ENCODE results near the gene GRIK4.

Gene GRIK4

DNA sequence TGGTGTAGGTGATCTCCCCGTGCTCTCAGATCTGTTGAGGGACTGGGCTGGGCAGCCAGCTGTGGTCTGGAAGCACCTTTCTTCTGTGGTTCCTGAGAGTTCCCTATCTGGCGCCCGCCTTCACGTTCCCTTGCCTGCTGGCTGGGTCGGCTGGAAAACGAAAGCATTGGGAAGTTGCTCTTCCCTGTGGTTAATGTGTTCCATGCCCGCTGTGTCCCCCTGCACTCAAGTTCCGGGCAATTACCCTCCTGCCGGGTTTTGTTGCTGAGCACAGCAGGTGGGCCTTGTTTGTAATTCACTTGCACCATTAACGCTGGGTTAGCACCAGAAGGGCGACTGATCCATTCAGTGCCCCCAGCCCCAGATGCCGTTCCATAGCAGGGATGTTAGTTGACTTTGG, 134.1 kb downstream of the GRIK4 start:
- no peak for FAIRE-seq

DNA sequence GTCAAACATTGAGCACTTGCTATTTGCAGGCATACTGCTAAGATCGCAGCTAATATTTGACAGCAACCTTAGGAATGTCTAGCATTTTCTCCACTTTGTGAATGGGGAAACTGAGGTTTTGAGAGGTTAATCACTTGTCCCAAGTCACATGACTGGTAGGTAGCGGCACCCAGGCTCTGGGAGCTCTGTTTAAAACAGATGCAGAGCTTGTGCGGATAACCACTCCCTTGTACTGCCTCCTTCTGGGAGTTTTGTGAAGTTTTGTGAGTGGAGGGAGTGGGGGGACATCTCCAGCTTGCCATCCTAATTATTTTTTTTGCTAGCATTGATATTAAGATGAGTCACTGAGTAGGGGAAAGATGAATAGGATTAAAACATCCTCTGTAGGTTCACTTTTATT, 134.7 kb downstream of the GRIK4 start:
- FAIRE-seq, result no peak

DNA sequence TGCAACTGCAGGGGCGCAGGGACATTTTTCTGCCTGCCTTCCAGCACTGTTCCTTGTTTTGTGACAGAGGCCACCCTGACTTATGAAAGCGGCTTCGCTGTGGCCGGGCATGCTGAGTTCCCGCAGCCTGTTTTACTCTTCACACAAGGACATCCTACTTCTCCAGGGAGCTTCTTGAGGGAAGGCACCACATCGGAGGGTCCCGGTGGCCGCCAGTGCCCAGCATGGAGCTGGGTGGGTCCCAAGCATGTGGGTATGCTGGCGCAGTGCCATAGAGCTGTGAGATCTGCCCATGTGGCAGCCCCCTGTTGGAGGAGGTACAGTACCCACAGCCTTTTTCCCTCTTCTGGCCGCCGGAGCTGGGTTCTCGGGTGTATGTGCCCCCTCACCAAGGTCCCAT, 136.1 kb downstream of the GRIK4 start:
- FAIRE-seq, result no peak

DNA sequence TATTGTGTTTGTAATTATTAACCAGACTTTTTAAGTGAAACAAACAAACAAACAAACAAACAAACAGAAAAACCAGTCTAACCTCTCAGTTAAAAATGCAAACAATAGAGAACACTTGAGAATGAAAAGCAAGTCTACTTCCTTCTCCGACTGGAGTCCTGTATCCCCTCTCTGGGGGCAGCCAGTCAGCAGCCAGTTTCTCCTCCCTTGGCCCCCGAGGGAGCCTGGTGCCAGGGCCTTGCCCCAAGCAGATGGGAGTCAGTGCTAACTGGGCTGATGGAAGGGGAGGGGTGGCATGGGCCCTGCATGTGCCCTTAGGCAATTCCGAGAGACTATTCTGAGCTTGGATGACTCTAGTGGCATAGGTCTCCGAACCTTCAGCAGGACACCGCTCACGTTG, 137.2 kb downstream of the GRIK4 start:
- FAIRE-seq, result no peak

DNA sequence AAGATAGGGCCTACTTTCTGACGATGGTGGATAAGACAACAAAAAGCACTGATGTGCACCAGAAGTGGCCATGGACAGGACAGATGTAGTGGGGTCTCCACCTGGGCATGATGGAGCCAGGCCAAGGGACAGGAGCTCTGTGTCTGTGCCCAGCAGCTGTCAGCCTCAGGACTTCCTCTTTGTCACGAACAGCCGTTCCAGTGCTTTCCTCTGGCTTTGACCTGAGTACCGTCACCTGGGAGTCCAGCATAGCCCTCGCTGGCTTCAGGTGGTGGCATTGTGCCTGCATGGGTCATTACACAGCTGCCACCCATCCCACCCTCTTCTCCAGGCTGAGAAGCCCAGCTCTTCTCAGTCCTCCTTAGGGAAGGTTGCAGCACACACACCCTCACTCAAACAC, 137.8 kb downstream of the GRIK4 start:
- FAIRE-seq, result no peak

DNA sequence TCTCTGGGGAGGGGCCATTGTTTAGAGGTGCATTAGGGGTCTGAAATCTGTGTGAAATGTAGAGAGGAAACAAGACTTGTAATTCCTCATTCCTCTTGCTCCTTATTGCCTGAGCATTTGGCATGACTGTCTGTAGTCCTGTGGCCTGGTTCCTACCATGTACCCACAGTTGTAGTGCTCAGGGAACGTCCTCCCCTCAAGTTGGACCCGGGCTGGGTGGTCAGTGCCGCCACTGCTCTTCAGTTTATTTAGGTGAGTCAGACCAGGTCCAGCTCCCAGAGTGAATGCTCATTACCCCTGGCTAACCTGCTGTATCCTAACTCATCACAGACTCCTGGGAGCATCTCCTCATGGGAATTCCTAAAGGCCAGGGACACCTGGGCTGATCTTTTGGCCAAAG, 139.8 kb downstream of the GRIK4 start:
- FAIRE-seq, result no peak

DNA sequence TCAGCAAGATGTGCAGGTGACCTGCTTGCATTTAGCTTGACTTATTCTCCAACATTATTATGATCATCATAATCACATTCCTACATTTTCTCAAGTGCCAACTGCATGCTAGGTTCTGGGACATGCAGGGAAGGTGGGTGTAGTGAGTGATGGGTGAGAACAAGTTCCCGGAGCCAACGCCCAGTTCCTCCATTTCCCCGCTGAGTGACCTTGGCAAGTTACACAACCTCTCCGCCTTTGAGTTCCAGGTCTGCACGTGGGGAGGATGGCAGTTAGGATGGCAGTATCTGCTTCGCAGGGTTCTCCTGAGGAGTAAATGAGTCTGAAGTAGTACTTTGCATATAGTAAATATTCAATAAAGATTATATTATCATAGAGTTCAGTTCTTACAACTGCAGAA, 140.3 kb downstream of the GRIK4 start:
- FAIRE-seq, result no peak

DNA sequence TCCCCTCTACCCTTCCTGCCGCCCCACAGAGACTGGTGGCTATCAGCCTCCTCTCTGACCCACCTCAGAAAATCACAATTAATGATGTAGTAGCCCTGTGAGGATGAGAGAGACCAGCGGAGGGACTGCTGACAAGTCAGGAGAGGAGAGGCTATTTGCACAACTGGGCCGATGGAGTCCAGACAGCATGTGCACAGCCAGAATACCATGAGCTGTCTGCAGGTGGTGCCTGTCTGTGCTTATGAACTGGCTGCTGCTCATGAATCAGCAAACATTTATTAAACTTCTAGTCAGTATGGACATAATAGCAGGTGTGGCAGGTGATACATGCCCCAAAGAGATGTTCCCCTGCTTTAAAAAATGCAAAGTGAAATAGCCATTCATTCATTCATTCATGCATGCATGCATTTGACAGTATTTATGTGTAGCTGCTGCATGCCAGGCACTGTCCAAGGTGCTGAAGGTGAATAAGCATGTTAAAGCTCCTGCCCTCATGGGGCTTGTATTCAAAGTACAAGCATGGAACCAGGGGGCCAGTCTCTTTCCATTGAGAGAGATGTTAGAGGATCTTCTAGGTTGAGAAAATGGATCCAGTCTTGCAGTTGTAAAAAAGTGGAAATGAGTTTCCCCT, 141.3 kb downstream of the GRIK4 start:
- FAIRE-seq, result no peak

DNA sequence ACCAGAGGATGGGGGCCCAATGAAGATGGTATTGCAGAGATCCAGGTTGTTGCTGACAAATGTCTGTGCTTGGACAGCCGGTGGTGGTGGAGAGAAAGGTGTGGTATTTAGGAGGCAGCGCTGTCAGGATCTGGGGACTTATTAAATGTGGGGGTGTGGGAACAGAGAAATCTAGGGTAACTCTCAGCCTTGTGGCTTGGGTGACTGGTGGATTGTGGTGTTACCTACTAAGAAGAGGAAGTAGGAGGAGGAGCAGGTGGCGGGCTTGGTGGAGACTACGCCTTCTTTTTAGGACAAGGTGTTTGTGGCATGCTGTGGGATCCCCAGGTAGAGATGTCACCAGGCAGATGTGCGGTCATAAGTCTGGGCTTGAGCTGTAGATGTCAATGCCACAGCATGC, 144.0 kb downstream of the GRIK4 start:
- no peak for FAIRE-seq

DNA sequence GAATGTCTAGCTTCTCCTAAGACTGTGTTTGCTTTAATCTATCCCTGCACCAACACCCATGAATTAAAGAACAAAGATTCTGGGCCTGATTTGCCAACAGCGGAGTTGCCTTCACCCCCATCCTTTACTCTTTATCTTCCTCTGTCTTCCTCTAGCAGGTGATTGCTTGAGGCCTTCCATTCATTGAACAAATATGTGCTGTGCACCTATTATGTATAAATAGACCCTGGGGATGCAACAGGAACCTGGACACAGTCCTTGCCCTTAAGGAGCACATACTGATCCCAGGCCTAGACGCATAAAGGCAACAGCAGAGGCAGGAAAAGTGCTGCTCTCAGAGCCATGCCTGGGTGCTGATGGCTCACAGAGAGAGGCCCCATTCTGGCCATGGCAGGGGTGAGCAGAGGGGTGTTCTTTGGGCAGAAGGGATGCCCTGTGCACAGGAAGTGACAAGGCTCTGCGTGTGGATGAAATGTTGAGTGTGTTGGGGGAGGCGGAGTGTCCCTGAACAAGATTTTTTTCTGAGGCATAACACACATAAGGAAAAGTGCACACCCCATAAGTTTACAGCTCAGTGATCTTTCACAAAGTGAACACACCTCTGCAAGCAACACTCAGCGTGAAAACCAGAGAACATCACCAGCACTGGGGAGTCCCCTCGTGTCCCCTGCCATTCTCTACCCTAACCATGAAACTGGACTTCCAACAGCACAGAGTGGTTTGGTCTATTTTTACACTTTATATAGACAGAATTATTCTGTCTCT, 145.9 kb downstream of the GRIK4 start:
- FAIRE-seq, result no peak

DNA sequence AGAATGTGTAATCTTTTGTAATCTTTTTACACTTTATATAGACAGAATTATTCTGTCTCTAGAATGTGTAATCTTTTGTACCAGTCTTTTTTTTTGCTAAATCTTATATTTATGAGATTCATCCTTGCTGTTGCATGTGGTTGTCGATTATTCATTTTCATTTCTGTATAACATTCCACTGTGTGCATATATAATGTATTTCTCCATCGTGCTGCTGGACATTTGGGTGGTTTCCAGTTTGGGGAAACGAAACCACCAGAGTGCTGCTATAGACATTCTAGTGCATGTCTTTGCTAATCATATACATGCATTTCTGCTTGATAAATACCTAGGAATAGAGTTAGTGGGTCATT, 146.5 kb downstream of the GRIK4 start:
- FAIRE-seq, result no peak

DNA sequence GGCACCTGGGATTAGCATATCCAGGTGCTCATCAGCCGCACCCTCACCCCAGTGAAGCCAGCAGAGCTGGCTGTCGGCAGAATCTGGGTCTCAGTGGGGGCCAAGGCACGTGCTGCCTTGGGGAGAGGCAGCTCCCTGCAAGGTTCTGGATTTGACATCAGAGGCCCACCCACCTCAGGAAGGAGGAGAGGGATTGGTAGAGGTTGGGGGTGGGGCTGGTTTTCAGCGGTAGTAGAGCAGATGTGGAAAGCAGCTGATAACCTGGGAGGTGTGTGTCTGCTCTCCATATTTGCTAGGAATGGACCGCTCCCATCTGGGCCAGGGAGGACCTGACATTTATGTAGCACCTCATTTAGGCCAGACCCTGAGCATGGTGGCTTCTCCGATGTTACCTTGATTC, 147.5 kb downstream of the GRIK4 start:
- no peak for FAIRE-seq

DNA sequence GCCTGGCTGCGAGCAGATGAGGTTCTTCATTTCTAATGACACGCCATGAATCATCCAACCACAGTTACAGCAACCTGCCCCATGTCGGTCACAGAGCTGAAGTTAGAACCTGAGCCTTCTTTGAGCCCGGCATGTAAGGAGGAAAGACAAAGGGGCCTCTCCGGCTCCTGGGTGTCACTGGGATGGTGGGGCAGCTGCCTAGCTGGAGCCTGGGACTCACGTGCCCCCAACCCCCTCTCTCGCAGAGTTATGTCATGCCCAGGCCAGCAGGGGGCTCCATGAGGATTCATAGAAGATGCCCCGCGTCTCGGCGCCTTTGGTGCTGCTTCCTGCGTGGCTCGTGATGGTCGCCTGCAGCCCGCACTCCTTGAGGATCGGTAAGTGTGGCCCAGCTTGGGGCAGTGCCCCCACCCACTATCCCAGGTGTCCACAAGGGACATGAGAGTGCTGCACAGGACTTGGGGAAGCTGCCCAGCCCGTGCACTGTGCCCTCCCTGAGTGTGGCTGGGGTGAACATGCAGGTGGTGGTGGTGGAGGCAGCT, 148.5 kb downstream of the GRIK4 start:
- no peak for FAIRE-seq

DNA sequence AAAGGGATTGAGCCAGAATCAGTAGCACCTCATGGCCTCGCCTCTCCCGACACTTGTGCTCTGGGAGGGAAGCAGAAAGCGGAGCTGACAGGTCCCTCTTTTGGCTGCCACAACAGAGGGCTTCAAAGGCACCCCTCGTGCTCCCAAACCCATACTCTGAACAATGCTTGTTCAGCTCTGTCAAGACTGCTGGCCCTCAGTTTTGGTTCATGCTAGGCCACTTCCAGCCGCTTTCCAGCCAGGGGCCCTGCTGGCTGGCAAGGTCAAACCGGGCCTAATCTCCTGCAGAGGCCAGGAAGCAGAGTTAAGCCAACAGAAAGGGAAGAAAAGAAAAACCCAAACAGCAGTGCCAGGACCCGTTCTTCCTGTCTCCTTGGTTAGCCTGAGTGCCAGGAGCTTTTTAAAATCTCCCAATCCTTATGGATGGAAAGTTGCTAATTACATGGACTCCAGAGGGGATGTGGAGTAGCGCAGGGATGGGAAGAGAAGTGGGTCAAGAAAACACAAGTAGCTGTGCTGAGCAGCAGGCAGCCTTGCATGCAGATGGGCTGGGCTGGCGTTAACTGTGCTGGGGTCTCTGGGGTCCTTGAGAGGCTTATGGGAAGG, 150.6 kb downstream of the GRIK4 start:
- no peak for FAIRE-seq

DNA sequence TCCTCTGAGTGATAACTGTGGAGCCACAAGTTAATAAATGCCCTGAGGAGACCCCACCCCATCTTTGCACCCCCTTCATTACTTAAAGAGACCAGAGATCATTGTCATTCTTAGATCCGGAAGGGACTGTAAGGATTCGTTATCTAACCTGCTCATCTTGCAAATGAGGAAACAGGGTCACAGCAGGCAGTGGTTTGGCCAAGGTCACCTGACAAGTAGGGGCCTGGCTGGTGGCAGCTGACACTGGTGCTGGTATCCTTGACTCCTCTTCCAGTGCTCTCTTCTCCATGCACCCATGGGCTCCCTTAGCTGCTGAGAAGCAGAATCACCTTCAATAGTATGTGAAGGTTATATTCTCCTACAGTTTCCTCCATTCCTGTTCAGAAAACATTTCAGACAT, 151.6 kb downstream of the GRIK4 start:
- FAIRE-seq, result no peak

DNA sequence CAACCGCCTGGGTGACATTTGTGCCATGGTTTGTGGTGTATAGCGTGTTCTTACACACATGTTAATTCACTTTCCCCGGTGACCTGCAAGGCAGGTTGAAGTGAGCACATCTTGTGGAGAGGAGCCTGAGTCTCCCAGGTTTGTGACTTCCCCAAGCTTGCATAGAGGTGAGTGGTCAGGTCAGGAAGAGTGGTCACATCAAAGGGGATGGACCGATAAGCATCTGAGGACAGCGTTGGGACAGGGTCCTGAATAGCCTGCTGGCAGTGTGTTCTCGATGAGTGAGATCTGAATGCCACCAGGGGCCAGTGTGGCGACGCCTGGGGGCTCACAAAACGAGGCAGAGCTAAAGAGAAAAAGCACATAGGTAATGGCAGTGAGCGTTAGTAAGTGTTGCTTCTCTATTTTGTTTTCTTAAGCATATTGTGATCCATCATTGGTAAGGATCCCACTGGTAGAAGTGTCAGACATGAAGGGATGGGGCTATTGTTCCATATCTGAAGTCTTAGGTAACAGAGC, 154.6 kb downstream of the GRIK4 start:
- FAIRE-seq, result no peak

DNA sequence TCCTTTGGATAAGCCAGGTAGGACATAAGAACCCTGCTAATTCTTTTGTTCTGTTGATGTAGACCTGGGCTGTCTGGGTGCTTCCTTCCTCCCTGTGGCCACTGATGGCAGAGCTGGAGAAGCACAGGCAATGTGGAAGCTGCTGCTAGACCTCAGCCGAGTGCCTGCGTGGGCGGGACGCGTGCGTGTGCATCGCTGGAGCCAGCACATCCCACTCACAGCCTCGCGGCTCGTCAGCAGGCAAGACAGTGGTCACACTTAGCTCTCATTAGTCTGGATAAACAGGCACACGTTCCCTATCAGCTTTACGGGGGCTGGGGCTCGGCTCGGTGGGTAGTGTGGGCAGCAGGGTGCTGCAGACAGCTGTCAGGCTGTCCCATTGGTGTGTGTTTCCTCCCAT, 155.7 kb downstream of the GRIK4 start:
- no peak for FAIRE-seq

DNA sequence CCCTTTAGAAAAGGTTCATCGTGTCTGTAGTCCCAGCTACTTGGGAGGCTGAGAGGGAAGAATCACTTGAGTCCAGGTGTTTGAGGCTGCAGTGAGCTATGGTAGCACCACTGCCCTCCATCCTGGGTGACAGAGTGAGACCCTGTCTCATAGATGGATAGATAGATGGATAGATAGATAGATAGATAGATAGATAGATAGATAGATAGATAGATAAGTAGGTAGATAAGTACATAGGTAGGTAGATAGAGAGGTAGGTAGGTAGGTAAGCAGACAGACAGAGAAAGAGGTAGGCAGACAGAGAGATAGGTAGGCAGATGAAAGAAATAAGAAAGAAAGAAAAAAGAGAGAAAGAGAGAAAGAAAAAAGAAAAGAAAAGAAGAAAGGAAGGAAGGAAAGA, 156.4 kb downstream of the GRIK4 start:
- no peak for FAIRE-seq

DNA sequence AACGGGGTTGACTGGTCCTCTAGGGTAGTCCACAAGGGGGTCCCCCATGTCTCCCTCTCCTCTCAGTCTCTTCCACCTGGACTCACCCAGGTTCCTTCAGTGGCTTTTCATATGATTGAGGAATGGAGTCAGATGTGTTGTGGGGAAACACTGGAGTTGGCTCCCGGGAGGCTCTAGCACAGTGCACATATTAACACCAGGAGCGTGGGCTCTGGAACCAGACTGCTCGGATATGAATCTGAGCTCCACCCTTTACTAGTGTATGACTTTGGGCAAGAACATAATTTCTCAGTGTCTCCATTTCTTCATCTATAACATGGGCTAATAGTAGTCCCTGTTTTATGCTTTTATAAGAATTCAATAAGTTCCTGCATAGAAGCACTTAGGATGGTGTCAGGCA, 157.0 kb downstream of the GRIK4 start:
- no peak for FAIRE-seq

DNA sequence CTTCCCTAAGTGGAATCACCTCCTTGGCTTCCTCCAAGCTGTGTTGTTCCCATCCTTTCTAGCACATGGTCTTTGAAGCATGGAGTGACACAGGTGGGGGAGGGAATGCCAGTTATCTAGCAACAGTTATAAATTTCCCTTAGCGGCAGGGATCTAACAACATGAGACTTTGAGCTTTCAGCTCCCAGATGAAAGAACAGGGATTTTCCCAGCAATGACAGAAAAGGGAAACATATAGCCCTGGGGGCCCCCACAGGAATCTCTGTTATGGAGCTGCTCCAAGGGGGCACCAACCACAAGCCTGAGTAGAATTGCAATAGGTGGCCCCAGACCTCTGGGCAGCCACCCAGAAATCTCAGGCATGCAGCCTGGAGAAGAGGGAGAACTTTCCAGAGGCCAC, 163.0 kb downstream of the GRIK4 start:
- no peak for FAIRE-seq

DNA sequence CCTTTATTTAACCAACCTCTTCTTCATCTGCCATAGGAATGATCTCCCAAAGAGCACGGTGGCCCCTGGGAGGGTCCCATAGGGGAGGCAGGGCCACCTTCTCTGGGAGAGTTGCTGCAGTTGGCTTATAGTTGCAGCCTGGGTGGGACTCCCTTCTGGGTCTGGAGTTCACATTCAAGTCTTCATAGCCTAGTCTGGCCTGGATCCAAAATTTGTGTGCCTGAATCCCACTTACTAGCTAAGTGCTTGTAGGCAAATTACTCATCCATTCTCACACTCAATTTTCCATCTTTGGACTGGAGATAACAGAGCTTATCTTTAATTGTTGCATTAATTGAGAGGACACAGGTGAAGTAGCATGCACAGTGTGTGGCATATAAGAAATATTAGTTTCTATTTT, 163.6 kb downstream of the GRIK4 start:
- FAIRE-seq, result no peak

DNA sequence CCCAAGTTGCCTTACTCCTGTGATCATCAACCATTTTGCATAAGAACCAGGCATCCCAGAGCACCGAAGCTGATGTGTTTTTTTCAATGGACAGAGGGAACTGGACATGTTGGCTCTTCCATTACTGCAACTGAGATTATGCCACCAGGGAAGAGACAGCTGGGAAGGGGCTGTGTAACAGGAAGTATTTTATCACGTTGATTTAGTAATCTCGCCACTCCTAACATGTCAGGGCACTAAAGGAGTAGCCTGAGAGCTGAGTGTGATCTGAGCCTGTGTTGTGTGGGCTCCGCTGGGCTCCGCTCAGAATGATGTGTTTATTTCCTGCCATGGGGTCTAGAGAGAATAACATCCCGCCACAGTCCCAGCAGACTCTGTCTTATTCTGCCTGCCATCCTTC, 165.4 kb downstream of the GRIK4 start:
- FAIRE-seq, result no peak

DNA sequence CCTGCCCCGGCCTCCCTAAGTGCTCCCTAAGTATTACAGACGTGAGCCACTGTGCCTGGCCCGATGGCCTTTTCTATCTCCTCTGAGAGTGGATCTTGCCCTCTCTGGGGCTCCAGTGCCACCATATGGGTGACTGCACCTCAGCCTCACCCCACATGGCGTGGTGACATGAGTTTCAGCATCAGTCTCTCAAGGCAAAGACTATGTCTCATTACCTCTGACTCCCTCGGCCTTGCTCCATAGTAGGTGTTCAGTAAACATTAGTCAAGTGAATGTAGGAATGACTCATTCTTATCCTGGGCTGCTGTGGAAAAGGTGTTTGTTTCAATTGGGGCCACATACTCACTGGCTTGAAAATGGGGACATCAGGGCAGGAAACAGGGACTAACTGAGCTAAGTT, 168.8 kb downstream of the GRIK4 start:
- FAIRE-seq, result no peak

Measured in A204.1 (cell line).